ENCODE results near the gene SLC13A4.
"Not testable (repeated sequence)": the region's sequence is repeated elsewhere in the genome, so short reads cannot be mapped to it uniquely, and the experiment has no call there.

SLC13A4 gene

DNA sequence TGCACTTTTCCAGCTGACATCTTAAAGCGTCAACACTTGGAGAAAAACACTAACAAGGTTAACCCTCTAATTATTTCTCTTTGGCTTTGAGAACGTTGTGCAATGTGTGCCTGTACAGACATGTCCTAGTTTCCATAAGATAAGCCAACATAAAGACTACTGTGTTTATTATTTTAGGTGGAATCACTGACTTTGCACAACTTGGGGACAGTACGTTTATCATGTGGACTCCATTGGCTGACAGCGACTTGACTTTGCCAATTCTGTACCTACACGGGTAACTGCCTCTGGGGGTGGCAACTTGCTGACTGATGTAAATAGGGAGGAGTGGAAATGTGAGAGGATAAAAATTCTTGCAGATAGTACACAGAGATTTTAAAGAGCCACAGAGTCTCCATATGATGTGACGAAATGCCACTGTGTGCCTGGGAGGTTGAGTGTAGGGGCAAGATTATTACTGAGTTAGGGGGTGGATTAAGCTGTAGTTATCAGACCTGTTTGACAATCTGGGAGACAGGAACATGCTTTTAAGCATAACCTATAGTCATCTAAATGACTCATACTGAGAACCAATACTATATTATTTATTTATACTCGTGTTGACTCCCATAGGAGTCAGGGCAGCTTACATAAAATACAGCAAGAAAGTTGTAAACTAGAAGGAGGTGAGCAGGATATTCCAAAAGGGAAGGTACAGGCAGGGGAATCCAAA, 21.0 kb downstream of the SLC13A4 start:
- Mint-ChIP-seq H3K9me3 (no peaks in the 10 kb centered on the region), H3K27ac (no peak overlapping the region), H3K27me3 (no peaks in the 10 kb centered on the region), H3K36me3 (peaks cover 0 to 7% of the 10 kb centered on the region in 2 donors), H3K4me3 (no peak overlapping the region), H3K4me1 (peaks cover 0 to 2% of the 10 kb centered on the region in 2 donors)
- DNase-seq = no peak
- no peak for ATAC-seq (replicated peaks)

DNA sequence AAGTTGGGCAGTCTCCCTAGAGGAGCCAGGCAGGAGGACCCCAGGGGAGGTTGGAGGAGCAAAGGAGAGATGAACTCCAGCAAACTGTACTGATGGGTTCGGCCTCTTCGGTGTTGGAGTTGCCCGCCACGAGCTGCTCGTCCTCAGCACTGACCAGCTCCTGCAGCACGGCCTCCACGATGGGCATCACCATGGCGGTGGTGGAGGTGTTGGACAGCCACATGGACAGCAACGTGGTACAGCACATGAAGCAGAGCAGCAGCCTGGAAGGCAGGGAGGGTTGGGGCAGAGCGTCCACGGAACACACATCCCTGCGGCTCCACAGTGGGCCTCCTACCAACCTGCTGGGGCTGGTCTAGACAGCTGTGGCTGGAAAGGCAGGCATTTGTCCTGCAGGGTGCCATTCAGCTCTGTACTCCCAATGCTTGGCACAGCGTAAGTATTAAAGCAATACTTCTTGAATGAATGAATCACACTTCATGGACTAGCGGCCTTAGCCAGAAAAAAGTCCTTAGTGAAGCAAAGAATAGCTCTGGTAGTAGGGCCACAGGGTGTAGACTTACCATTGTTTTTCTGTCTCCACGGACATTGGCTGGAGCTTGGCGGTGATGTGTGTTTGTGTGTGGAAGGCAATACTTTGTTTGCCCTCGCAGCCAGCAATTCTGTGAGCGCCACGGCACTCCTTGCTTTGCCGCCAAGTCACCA, 21.8 kb downstream of the SLC13A4 start:
- no peaks in the 10 kb centered on the region for H3K9me3 Mint-ChIP-seq
- H3K4me1 Mint-ChIP-seq = peaks cover 0 to 2% of the 10 kb centered on the region in 2 donors
- H3K27me3 Mint-ChIP-seq = no peaks in the 10 kb centered on the region
- no peak overlapping the region for H3K4me3 Mint-ChIP-seq
- ATAC-seq (replicated peaks) (no peak), DNase-seq (no peak)
- no peak overlapping the region for H3K27ac Mint-ChIP-seq
- H3K36me3 Mint-ChIP-seq = peaks cover 2 to 7% of the 10 kb centered on the region in 2 donors

DNA sequence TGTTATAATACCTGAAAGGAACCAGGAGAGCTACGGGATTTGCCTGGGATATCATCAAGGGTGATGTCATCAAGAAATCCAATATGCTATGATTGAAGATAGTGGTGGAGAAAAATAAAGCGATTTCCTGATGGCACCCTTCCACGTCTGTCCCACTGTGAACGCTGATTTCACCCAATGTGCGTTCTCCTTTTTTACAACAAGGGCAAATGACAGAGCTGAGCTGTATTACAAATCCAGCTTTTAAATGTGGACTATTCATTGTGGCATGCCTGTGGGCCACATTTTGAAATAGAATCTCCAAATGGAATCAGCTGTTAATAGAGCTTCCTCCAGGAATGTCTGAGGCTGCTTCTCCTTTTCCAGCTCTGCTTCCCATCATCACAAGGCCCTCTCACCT, 23.3 kb downstream of the SLC13A4 start:
- peaks cover 7 to 11% of the 10 kb centered on the region in 2 donors for H3K36me3 Mint-ChIP-seq
- no peak for ATAC-seq (replicated peaks)
- no peaks in the 10 kb centered on the region for H3K27me3 Mint-ChIP-seq
- H3K9me3 Mint-ChIP-seq = no peaks in the 10 kb centered on the region
- H3K27ac Mint-ChIP-seq = no peak overlapping the region
- H3K4me3 Mint-ChIP-seq = no peak overlapping the region
- DNase-seq = no peak
- H3K4me1 Mint-ChIP-seq = peaks cover 0 to 2% of the 10 kb centered on the region in 2 donors

DNA sequence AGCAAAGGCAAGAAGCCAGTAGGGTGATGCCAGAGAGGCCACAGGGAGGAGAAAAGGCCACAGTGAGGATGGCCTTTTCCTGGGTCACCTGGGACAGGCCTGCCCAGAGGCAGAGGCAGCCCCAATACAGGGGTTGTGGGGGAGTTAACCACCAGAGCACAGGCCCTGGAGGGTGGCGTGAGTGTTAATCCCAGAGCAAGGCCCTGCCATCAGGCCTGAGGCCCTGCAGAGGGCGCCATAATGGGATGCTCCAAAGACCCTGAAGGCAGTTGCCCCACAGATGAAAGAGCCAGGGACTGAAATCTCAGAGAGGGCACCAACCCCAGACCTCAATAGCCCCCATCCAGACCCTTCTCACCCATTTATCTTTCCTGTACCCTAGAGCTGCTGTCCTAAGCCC, 23.9 kb downstream of the SLC13A4 start:
- Mint-ChIP-seq H3K27me3 (no peaks in the 10 kb centered on the region), H3K4me1 (peaks cover 0 to 2% of the 10 kb centered on the region in 2 donors), H3K4me3 (no peak overlapping the region), H3K27ac (no peak overlapping the region), H3K9me3 (no peaks in the 10 kb centered on the region), H3K36me3 (peaks cover 7 to 14% of the 10 kb centered on the region in 2 donors)
- no peak for DNase-seq
- no peak for ATAC-seq (replicated peaks)

DNA sequence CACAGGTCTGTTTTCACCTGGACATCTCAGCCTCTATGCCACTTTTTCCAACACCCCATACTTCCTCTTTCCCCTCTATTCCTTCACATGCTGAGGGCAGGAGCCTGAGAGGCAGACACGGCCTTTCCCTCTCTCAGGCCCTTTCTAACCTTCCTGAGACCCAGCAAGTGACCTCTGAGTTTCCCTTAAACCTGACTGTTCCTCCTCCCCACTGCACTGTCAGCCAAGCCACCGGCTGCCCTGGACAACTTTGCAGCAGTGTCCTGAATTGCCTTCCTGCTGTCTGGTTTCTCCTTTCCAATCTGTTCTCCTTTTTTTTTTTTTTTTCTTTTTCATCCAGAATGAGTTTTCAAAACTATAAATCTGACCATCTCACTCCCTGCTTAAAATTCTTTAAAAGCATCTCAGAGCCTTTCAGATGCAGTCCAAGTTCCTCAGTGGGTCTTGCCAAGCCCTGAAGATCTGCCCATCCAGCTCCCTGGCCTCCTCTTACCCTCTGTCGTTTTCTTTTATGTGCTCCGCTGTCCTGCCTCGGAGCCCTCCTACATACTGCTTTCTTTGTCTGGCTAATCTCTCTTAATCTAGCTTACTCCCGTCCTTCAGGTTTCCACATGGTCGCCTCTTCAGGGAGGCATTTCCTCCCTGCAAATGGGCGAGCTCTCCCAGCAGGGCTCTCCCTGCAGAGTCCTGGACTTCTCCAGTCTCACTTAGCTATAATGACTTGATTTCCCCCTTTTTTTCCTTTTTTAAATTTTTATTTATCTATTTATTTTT, 30.5 kb downstream of the SLC13A4 start:
- Mint-ChIP-seq H3K27ac (no peak overlapping the region), H3K4me3 (no peak overlapping the region), H3K4me1 (no peaks in the 10 kb centered on the region), H3K27me3 (no peaks in the 10 kb centered on the region), H3K36me3 (peaks cover 18 to 22% of the 10 kb centered on the region in 2 donors), H3K9me3 (no peaks in the 10 kb centered on the region)
- DNase-seq (no peak), ATAC-seq (replicated peaks) (no peak)

DNA sequence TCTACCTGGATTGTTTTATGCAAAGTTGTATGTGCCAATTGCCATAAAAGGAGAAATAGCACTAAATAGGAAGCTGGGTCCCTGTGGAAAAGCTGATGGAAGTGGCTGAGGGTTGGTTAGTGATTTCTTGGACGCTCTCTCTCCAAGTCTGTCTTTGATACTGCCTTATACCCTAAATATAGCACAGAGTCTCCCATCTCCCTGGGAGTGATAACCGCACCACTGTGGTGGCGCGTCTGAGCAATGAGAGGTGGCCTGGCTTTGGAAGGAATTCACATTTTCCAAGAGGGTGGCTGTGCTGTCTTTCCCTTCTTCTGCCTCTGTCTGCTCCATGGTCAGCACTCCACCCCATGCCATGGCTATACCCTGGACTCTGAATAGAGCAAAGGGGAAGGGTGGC, 34.4 kb downstream of the SLC13A4 start:
- DNase-seq (no peak), ATAC-seq (replicated peaks) (no peak)
- Mint-ChIP-seq H3K27me3 (no peaks in the 10 kb centered on the region), H3K4me3 (no peak overlapping the region), H3K4me1 (no peaks in the 10 kb centered on the region), H3K9me3 (no peaks in the 10 kb centered on the region), H3K36me3 (peaks cover 20 to 28% of the 10 kb centered on the region in 2 donors), H3K27ac (no peak overlapping the region)

DNA sequence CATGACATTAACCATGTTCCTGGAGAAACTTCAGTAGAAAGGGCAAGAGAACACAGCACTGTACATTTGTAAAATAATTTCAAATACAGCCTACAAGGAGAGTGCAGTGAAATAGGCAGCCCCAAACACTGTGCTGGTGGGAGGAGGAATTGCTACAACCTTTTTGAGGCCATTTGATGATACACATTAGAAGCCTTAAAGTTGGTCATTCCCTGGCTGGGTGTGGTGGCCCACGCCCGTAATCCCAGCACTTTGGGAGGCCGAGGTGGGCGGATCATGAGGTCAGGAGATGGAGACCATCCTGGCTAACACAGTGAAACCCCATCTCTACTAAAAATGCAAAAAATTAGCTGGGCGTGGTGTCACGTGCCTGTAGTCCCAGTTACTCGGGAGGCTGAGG, 35.4 kb downstream of the SLC13A4 start:
- not testable (repeated sequence) for H3K4me3 Mint-ChIP-seq; H3K9me3 Mint-ChIP-seq; DNase-seq; H3K27ac Mint-ChIP-seq; ATAC-seq (replicated peaks); H3K27me3 Mint-ChIP-seq; H3K4me1 Mint-ChIP-seq
- H3K36me3 Mint-ChIP-seq = peaks cover 18 to 28% of the 10 kb centered on the region in 2 donors

DNA sequence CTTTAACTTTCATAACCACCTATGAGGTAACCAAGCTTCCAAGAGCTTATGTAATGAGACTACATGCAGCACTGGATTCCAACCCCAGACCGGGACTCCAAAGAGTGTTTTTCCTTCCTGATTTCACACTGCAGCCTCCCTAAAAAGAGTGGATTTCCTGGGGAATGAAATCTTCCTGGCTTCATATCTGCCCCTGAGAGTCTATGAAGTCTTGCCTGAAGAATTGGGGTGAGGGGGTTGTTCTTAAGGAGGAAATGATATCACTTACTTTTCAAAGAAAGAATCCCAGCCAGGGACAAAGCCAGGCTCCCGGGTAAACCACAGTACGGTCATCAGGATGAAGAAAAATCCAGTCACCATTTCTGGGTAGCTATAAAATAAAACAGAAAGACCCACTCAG, 35.9 kb downstream of the SLC13A4 start:
- H3K27me3 Mint-ChIP-seq = no peaks in the 10 kb centered on the region
- peaks cover 17 to 33% of the 10 kb centered on the region in 2 donors for H3K36me3 Mint-ChIP-seq
- no peak overlapping the region for H3K4me3 Mint-ChIP-seq
- ATAC-seq (replicated peaks) (no peak), DNase-seq (no peak)
- H3K27ac Mint-ChIP-seq = no peak overlapping the region
- H3K4me1 Mint-ChIP-seq = no peaks in the 10 kb centered on the region
- H3K9me3 Mint-ChIP-seq = no peaks in the 10 kb centered on the region

DNA sequence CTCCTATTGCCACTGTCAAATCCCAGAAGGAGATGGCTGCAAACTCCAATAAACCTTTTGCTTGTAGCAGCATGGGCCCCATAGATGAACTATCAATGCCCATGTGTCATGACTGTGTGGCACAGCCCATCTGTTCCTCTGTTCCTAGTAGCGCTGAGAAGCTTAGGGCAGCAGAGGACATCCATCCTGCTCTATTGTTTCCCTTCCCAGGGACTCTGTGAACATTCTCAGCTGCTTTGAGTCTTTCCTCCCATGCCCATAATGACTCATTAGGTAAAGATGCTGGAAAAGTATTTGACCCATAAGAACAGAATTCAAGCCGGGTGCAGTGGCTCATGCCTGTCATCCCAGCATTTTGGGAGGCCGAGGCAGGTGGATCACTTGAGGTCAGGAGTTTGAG, 37.4 kb downstream of the SLC13A4 start:
- Mint-ChIP-seq H3K9me3 (no peaks in the 10 kb centered on the region), H3K27me3 (no peaks in the 10 kb centered on the region), H3K4me1 (no peaks in the 10 kb centered on the region), H3K4me3 (no peak overlapping the region), H3K36me3 (peaks cover 15 to 31% of the 10 kb centered on the region in 2 donors), H3K27ac (no peak overlapping the region)
- no peak for DNase-seq
- no peak for ATAC-seq (replicated peaks)

DNA sequence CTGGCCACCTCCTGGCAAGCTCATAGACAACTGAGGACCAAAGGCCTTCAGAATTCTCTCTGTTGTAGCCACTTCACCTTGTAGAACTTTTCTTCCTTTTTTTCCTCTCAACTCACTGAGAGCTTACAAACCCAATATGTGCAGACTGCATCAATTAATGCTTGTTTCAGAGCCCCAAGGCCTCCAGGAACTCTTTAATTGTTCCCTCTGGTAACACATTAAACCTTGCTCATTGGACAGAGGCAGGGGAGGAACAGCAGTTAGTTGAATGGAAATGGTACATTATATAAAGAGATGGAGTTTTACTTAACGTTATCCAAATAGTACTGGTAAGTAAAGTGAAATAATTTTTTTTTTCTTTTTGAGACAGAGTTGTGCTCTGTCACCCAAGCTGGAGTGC, 40.5 kb downstream of the SLC13A4 start:
- no peaks in the 10 kb centered on the region for H3K27me3 Mint-ChIP-seq
- no peak for ATAC-seq (replicated peaks)
- H3K36me3 Mint-ChIP-seq = peaks cover 16 to 42% of the 10 kb centered on the region in 2 donors

DNA sequence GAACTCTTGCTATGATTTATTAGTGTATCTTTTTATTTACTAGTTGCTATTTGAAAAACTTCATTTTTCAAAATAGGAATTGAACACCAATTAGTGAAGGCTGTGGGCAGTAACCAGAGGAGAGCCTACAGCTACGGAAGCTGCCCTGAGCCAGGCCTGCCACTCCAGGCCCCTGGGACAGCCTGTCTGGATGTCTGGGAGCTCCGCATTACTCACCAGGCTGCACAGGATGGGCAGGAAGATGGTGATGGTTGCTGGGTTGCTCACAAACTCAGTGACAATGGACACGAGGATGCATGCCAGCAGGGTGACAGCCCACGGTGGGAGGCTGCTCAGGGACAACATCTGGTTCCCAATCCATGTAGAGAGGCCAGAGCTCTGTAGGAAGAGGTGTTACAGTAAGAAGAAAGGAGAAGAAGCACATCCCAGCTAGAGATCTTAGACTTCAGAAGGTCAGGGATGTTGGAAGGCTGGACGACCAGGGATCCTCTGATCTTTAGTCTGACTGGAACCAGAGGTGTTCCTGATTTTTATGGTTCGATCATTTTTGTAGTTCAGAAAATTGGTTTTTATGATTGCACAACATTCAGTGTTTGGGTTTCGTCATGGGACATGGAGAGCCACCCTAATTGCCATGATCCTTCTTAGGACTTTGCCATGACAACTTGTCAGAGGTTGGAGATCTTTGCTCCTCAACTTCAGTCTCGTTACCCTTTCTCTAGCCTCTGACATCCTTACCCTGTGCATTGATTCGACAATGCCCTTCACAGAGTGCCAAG, 42.5 kb downstream of the SLC13A4 start:
- H3K27ac Mint-ChIP-seq = no peak overlapping the region
- DNase-seq = no peak
- H3K4me1 Mint-ChIP-seq = peaks cover 13 to 17% of the 10 kb centered on the region in 2 donors
- no peaks in the 10 kb centered on the region for H3K9me3 Mint-ChIP-seq
- ATAC-seq (replicated peaks) = no peak
- H3K36me3 Mint-ChIP-seq = peaks cover 18 to 40% of the 10 kb centered on the region in 2 donors
- no peak overlapping the region for H3K4me3 Mint-ChIP-seq
- no peaks in the 10 kb centered on the region for H3K27me3 Mint-ChIP-seq

More for the DNA sequence above, 40.5 kb downstream of the SLC13A4 start:
- peaks cover under 1 to 3% of the 10 kb centered on the region in 2 donors for H3K4me1 Mint-ChIP-seq
- H3K4me3 Mint-ChIP-seq = no peak overlapping the region
- no peak for DNase-seq
- no peaks in the 10 kb centered on the region for H3K9me3 Mint-ChIP-seq
- no peak overlapping the region for H3K27ac Mint-ChIP-seq

DNA sequence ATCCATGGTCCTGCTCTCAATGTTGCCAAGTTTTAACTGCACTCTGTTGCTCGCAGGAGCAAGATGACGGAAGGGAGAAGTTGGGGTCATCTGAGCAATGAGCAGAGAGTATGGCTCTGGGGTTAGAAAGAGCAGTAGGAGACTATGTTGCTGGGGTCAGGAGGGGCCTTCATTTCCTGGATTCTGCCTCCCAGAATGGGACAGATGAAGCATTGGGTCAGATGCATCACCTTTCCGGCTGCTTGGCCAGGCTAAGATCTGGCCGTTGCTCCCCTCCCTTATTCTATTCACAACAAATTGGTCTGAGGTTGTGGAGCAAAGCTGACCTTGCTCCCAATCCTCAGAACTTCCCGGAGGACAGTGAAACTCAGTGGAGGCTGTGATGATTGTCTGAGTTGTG, 43.3 kb downstream of the SLC13A4 start:
- Mint-ChIP-seq H3K4me3 (no peak overlapping the region), H3K4me1 (peaks cover 14 to 22% of the 10 kb centered on the region in 2 donors), H3K27me3 (no peaks in the 10 kb centered on the region), H3K36me3 (peaks cover 21 to 44% of the 10 kb centered on the region in 2 donors), H3K27ac (no peak overlapping the region), H3K9me3 (no peaks in the 10 kb centered on the region)
- no peak for ATAC-seq (replicated peaks)
- no peak for DNase-seq

DNA sequence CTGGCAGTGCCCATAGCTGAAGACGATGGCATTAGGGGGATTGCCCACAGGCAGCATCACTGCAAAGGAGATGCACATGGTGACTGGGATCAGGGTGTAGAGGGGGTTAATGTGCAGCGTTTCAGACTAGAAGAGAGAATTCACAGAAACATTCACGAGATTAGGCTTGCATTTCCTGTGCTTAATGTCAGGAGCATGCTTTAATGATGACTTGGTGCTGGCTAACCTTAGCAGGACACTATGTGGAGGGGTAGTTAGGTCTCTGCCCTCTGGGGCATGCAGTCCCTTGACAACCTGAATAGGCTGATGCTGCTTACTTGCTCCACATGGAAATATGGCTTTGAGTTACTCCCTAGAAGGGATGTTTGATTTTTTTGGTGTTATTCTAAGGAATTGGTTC, 43.9 kb downstream of the SLC13A4 start:
- peaks cover 17 to 41% of the 10 kb centered on the region in 2 donors for H3K36me3 Mint-ChIP-seq
- peaks cover 14 to 22% of the 10 kb centered on the region in 2 donors for H3K4me1 Mint-ChIP-seq
- H3K27ac Mint-ChIP-seq = no peak overlapping the region
- H3K4me3 Mint-ChIP-seq = no peak overlapping the region
- H3K27me3 Mint-ChIP-seq = no peaks in the 10 kb centered on the region
- ATAC-seq (replicated peaks) (no peak), DNase-seq (no peak)
- no peaks in the 10 kb centered on the region for H3K9me3 Mint-ChIP-seq

DNA sequence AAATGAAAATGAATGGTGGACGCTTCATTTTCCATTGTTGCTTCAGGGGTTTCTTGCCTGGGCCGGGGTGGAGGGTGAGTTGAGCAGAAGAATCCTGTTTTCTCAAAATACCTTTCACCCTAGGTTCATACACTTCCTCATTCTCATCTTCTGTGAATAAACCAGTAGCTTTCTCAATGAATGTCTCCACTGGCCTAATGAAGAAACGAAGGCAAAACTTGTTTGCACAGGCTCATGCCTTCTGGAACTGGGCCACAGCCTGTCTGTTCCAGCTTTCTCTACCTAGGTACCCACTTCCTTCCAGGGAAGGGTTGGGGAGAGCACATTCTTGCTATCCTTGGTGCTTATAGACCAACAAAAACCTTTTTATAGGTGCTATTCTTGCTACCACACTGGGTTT, 44.4 kb downstream of the SLC13A4 start:
- no peak for ATAC-seq (replicated peaks)
- Mint-ChIP-seq H3K27ac (no peak overlapping the region), H3K4me3 (no peak overlapping the region), H3K27me3 (no peaks in the 10 kb centered on the region), H3K4me1 (peaks cover 14 to 22% of the 10 kb centered on the region in 2 donors), H3K9me3 (no peaks in the 10 kb centered on the region), H3K36me3 (peaks cover 17 to 41% of the 10 kb centered on the region in 2 donors)
- DNase-seq = no peak
